ENCODE results near the gene UBE2Q2. TPM values are rescaled to one million over a fixed set of nuclear protein-coding genes. Genes with fewer than 3 reads are reported as not detected.
"Not testable (repeated sequence)": the region's sequence is repeated elsewhere in the genome, so short reads cannot be mapped to it uniquely, and the experiment has no call there.

UBE2Q2 gene
- 10 to 100 TPM; 15.1 to 21.2 (median 19.3) TPM for total RNA-seq

DNA sequence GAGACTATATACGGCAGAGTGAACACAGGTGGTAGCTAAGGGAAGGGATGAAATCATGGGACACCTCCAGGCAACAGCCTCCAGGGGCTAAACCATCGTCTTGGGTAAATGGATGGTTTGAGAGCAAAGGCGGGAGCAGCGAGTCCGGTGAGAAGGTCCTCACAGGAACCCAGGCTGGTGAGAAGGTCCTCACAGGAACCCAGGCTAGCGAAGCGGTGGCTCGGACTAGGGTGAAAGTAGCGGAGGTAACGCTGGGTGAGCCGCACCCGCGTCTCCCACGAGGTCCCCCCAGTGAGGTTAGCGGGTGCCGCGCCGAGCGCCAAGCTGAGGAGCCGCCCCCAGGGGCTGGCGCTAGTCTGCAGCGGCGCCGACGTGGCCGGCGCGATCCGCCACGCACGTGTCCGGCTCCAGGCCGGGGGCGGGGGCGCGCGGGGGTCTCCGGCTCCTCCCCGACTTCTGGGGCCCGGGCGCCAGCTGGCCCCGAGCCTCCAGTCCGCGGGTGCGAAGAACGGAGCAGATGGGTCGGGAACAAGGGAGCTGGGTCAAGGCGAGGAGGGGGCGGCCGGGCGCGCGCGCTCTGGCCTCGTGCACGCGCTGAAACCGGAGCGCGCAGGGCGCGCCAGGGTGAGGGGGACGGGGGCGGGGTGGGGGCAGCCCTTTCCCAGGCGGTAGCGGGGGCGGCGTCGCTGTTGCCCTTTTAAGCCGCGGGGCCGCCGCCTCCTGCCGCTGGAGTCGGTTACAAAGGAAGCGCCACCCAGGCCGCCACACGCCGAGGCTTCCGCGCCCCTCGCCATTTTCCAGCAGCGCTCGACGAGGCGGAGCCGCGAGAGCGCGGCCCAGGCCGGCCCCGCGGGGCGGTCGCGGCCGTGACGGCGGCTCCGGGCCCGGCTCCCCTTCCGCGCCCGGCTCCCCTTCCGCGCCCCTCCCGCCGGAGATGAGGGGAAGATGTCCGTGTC is at the start of gene UBE2Q2:
Gene UBE2Q2, plus strand, starts transcription at position 726 of the 956 bp plus-strand sequence. Its CDS starts 220 bp downstream, at position 946.
- Histone ChIP-seq H3K36me3 (no peaks in the 10 kb centered on the region), H3K27ac (peak within 1 kb of the TSS; percentile 96), H3K4me3 (peak within 1 kb of the TSS; percentile 93), H3K4me1 (peaks cover 45% of the 10 kb centered on the region), H3K27me3 (no peaks in the 10 kb centered on the region), H3K9me3 (no peaks in the 10 kb centered on the region)
- TF ChIP-seq POLR2AphosphoS5 (IDR thresholded peaks at IDR 0.05) (no peak), POLR2A (IDR thresholded peaks at IDR 0.05) (no peak), EP300 (IDR thresholded peaks at IDR 0.05) (no peak)
- TF ChIP-seq, protein P1, sequence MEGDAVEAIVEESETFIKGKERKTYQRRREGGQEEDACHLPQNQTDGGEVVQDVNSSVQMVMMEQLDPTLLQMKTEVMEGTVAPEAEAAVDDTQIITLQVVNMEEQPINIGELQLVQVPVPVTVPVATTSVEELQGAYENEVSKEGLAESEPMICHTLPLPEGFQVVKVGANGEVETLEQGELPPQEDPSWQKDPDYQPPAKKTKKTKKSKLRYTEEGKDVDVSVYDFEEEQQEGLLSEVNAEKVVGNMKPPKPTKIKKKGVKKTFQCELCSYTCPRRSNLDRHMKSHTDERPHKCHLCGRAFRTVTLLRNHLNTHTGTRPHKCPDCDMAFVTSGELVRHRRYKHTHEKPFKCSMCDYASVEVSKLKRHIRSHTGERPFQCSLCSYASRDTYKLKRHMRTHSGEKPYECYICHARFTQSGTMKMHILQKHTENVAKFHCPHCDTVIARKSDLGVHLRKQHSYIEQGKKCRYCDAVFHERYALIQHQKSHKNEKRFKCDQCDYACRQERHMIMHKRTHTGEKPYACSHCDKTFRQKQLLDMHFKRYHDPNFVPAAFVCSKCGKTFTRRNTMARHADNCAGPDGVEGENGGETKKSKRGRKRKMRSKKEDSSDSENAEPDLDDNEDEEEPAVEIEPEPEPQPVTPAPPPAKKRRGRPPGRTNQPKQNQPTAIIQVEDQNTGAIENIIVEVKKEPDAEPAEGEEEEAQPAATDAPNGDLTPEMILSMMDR (IDR thresholded peaks at IDR 0.05): no peak
- 9% methylated on average over 7 of the region's 109 CpGs for WGBS
- peak; percentile 79 to 82 for DNase-seq (ENCODE audit: low spot score in 2 of 2)

DNA sequence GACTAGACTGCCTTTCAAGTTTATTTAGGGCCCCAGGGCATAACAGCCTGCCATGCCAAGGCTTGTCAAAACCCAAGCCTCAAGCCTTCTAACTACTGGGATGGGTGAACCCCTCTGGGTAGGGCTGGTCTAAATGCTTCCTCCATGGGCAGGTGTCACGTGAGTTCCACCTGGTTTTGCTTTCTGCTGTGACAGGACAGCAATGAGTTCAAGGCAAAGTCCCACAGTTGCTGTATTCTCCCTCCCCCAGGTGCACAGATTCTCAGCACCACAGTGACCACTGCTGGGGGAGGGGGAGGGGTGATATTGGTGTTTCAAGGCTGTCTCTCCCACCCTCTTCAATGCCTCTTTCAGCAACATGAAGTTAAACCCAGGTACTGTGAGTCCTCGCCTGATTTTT is 46.9 kb upstream of the UBE2Q2 start:
- H3K27ac ChIP-seq: no peak overlapping the region
- H3K36me3 ChIP-seq: no peaks in the 10 kb centered on the region
- H3K4me3 ChIP-seq: no peak overlapping the region
- H3K27me3 ChIP-seq: peaks cover 7% of the 10 kb centered on the region
- H3K9me3 ChIP-seq: no peaks in the 10 kb centered on the region
- 89% methylated on average over 2 of the region's 2 CpGs for WGBS
- TF ChIP-seq, protein P1 (IDR thresholded peaks at IDR 0.05): no peak
- no peak for TF ChIP-seq EP300 (IDR thresholded peaks at IDR 0.05)
- TF ChIP-seq POLR2AphosphoS5 (IDR thresholded peaks at IDR 0.05): no peak
- TF ChIP-seq POLR2A (IDR thresholded peaks at IDR 0.05): no peak
- no peak for DNase-seq (ENCODE audit: low spot score in 2 of 2)
- H3K4me1 ChIP-seq: no peaks in the 10 kb centered on the region

DNA sequence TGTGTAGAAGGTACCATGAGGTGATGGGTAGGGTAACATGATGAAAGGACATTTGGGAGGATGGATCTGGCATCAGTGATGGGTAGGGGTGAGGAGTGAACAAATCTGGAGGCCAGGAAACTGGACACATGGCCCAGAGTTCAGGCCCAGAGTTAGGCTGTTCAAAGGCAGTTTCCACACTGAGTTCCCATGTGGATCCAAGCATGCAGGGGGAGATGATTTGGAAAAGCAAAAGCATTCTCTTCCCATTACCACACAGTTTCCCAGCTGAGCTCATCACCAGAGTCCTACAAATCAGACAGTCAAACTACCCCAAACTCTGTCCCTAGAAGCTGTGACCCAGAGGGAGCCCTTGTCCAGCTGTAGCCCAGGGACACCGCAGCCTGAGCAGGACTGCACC is 46.1 kb upstream of the UBE2Q2 start:
- peaks cover 10% of the 10 kb centered on the region for H3K27me3 ChIP-seq
- H3K4me1 ChIP-seq; H3K9me3 ChIP-seq; H3K4me3 ChIP-seq; H3K36me3 ChIP-seq; H3K27ac ChIP-seq; DNase-seq (ENCODE audit: low spot score in 2 of 2): not testable (repeated sequence)
- WGBS: no CpG with 5 or more reads among the region's 1 CpG

DNA sequence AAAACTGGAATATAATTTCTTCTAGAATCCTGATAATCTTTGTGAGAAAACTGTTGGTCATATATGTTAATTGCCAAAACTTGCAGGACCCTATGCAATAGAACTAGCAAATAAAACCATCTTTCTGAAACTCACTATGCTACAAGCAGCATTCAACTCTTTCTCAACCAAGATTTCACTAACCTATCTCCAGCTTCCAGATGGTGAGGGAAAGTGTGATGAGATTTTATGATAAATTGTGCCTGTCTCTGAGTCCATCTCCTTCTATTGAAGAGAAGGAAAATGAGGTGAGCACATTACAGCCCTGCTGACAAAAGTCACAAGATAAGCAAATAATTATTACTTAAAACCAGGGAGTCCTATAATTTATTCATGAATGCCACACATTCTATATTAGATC is 44.1 kb upstream of the UBE2Q2 start:
- no peaks in the 10 kb centered on the region for H3K36me3 ChIP-seq
- TF ChIP-seq, protein P1 (IDR thresholded peaks at IDR 0.05): no peak
- no peak for TF ChIP-seq POLR2AphosphoS5 (IDR thresholded peaks at IDR 0.05)
- TF ChIP-seq POLR2A (IDR thresholded peaks at IDR 0.05): no peak
- no peak for TF ChIP-seq EP300 (IDR thresholded peaks at IDR 0.05)
- no peaks in the 10 kb centered on the region for H3K9me3 ChIP-seq
- H3K4me3 ChIP-seq: no peak overlapping the region
- no peak overlapping the region for H3K27ac ChIP-seq
- peaks cover 10% of the 10 kb centered on the region for H3K27me3 ChIP-seq
- H3K4me1 ChIP-seq: peaks cover 4% of the 10 kb centered on the region
- no peak for DNase-seq (ENCODE audit: low spot score in 2 of 2)

DNA sequence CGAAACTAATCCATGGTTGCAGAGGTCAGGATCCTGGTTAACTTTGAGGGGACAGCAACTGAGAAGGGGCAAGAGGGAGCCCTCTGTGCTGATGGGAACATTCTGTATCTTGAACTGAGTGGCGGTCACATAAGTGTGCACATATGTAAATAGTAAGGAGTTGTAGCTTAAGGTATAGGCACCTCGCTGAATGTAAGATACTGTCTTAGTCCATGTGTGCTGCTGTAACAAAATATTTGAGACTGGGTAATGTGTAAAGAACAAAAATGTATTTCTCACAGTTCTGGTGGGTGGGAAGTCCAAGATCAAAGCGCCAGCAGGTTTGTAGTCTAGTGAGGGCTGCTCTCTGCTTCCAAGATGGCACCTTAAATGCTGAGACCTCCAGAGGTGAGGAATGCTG is 42.8 kb upstream of the UBE2Q2 start:
- H3K36me3 ChIP-seq; H3K4me1 ChIP-seq; H3K9me3 ChIP-seq; H3K4me3 ChIP-seq; H3K27ac ChIP-seq; DNase-seq (ENCODE audit: low spot score in 2 of 2): not testable (repeated sequence)
- 96% methylated on average over 4 of the region's 4 CpGs for WGBS
- peaks cover 10% of the 10 kb centered on the region for H3K27me3 ChIP-seq

DNA sequence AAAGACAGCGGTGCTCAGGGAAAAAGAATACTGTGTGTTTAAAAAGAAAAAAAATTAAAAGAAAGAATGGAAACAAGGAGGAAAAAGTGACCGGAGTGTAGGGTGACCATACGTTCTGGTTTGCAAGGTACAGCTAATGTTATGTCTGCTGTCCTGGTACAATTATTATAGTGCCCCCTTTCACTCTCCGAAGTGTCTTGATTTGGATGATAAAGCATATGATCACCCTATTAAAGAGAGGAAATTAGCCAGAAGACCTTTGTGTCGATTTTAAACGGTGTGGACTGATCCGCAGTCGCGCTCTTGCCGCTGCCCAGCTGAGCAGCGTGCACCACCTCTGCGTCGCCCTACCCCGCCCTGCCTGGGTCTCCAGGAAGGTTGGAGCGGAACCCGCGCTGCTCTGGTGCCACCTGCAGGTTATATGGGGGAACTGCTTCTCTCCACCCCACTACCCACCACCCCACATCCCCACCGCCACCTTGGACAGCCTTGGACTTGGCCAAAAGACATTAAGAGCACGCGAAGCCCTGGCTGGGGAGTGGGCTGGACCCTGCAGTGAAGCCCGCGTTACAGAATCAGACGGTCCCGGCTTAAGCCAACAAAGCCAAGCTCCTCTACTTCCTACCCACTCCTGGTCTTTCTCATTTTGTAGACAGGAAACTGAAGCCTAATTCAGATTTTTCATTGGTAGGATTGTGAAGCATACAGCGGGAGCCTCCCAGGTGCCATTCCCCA is 41.2 kb upstream of the UBE2Q2 start:
- Histone ChIP-seq H3K4me3 (peak overlapping the region; percentile 7), H3K4me1 (peaks cover 4% of the 10 kb centered on the region), H3K36me3 (no peaks in the 10 kb centered on the region), H3K27ac (no peak overlapping the region), H3K9me3 (no peaks in the 10 kb centered on the region), H3K27me3 (peaks cover 10% of the 10 kb centered on the region)
- 5% methylated on average over 25 of the region's 25 CpGs for WGBS
- no peak for TF ChIP-seq POLR2A (IDR thresholded peaks at IDR 0.05)
- no peak for TF ChIP-seq POLR2AphosphoS5 (IDR thresholded peaks at IDR 0.05)
- no peak for TF ChIP-seq EP300 (IDR thresholded peaks at IDR 0.05)
- TF ChIP-seq, protein P1 (IDR thresholded peaks at IDR 0.05): peak; percentile 68 to 96
- peak; percentile 88 to 90 for DNase-seq (ENCODE audit: low spot score in 2 of 2)

DNA sequence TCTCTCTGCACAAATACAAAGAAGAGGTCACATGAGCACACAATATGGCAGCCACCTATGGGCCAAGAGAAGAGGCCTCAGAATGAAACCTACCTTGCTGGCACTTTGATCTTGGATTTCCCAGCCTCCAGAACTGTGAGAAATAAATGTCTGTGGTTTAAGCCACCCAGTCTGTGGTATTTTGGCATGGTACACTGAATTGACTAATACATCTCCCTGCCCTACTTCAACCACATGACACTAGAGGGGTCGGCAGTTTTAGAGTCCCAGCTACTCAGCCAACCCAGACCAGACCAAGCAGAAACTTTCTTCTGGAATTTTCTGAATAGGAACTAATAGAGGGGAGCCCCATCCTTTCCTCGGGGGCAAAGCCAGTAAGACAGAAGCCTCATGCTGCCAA is 35.8 kb upstream of the UBE2Q2 start:
- H3K36me3 ChIP-seq; H3K27ac ChIP-seq; H3K4me3 ChIP-seq; H3K27me3 ChIP-seq; H3K9me3 ChIP-seq; H3K4me1 ChIP-seq; DNase-seq (ENCODE audit: low spot score in 2 of 2): not testable (repeated sequence)
- 79% methylated on average over 2 of the region's 2 CpGs for WGBS

DNA sequence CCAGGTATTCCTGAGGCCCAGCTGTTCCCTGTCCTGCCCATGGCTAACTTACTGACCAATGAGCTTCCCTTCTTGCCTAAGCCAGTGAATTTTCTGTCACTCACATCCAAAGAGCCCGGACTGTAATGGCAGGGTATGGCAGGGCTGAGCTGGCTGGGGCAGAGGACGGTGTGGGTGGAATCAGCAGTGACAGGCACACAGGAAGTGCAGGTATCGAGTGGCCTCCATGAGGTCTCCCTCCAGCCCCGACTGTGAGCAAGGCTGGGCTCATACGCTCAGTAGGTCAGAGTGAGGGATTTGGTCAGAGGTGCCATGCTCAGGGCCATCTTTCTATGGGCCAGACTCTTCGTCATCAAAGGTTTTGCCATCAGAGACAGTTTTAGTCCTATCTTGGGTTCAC is 35.2 kb upstream of the UBE2Q2 start:
- not testable (repeated sequence) for H3K4me1 ChIP-seq; H3K4me3 ChIP-seq; H3K27me3 ChIP-seq; H3K27ac ChIP-seq; H3K9me3 ChIP-seq; H3K36me3 ChIP-seq; DNase-seq (ENCODE audit: low spot score in 2 of 2)
- WGBS: 100% methylated on average over 4 of the region's 6 CpGs

All from suprapubic skin (tissue), 4 donors.